Measurements from ENCODE around the gene TMEM182. TPM values are rescaled to one million over a fixed set of nuclear protein-coding genes. Genes with fewer than 3 reads are reported as not detected.

Gene TMEM182
- total RNA-seq, 1 donor from 2014 or later = 2.1 TPM

DNA sequence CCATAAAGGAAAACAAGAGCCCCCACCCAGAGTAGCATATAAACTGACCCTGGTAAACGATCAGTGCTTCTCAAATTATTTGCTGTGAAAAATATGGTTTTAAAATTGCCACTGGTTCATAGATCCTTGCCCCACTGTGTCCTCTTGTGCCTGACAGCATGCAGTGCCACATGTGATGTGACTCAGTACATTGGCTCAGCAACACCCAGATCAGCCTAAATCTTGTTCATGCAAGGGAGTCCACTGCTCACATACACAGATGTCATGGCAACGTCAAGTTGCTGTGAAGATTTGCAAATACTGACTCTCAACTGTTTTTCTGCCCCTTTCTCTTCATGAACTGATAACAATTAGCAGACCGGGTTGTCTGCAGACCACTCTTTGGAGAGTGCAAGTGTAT lies 91.0 kb downstream of the TMEM182 start:
- TF ChIP-seq, protein P1, sequence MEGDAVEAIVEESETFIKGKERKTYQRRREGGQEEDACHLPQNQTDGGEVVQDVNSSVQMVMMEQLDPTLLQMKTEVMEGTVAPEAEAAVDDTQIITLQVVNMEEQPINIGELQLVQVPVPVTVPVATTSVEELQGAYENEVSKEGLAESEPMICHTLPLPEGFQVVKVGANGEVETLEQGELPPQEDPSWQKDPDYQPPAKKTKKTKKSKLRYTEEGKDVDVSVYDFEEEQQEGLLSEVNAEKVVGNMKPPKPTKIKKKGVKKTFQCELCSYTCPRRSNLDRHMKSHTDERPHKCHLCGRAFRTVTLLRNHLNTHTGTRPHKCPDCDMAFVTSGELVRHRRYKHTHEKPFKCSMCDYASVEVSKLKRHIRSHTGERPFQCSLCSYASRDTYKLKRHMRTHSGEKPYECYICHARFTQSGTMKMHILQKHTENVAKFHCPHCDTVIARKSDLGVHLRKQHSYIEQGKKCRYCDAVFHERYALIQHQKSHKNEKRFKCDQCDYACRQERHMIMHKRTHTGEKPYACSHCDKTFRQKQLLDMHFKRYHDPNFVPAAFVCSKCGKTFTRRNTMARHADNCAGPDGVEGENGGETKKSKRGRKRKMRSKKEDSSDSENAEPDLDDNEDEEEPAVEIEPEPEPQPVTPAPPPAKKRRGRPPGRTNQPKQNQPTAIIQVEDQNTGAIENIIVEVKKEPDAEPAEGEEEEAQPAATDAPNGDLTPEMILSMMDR (IDR thresholded peaks at IDR 0.05) = no peak
- Histone ChIP-seq H3K27me3 (no peaks in the 10 kb centered on the region), H3K9me3 (no peaks in the 10 kb centered on the region), H3K36me3 (no peaks in the 10 kb centered on the region), H3K27ac (no peak overlapping the region), H3K4me1 (no peaks in the 10 kb centered on the region), H3K4me3 (no peak overlapping the region)
- no peak for DNase-seq
- intact Hi-C loops (cut with DNase I) = no loop called here
- ATAC-seq = no peak

Other genes with a start within 250 kb of the TMEM182 start
- 0.58 TPM for gene SLC9A2, start 142.5 kb upstream of the TMEM182 start, total RNA-seq